Upper lobe of right lung (tissue), 1 donor: ENCODE data around the gene OGFOD1. TPM values are rescaled to one million over a fixed set of nuclear protein-coding genes. Genes with fewer than 3 reads are reported as not detected.

ENCODE experiments used
- ATAC-seq: fragments of 200-7000 bp; cut with Tn5 transposase; one replicate; pipeline ENCODE4 v1.9.1; 2020; ENCODE audit warnings: mild to moderate bottlenecking, moderate library complexity
- DNase-seq: peaks from one replicate; pipeline ENCODE4 v3.0.0-alpha.2; 2020
- H3K27ac ChIP-seq: fragments of 200-600 bp; one replicate; pipeline ENCODE4 v1.8.0; 2022
- H3K27me3 ChIP-seq: fragments of 200-600 bp; one replicate; pipeline ENCODE4 v1.8.0; 2022; ENCODE audit warnings: mild to moderate bottlenecking
- H3K36me3 ChIP-seq: fragments of 200-600 bp; one replicate; pipeline ENCODE4 v1.8.0; 2022
- H3K4me1 ChIP-seq: fragments of 200-600 bp; one replicate; pipeline ENCODE4 v1.8.0; 2022
- H3K4me3 ChIP-seq: fragments of 200-600 bp; one replicate; pipeline ENCODE4 v1.8.0; 2022; ENCODE audit warnings: mild to moderate bottlenecking
- H3K9me3 ChIP-seq: fragments of 200-600 bp; one replicate; pipeline ENCODE4 v1.8.0; 2022
- intact Hi-C: fragments of 100-400 bp; cut with DNase I; formaldehyde crosslinking; loops from one replicate; pipeline ENCODE4 v1.11.0; 2022
- total RNA-seq: library from RNA; stranded (reverse); fragmentation: NEBNext Ultra II Directional; extraction: Animal tissue kit (Norgen Biotek cat#: 25700); gene quantifications from one replicate; pipeline ENCODE4 v1.2.1, GENCODE V29; 2021
- TF ChIP-seq, protein P1 (sequence below): fragments of 200-600 bp; IDR thresholded peaks from one replicate; pipeline ENCODE4 v1.8.0; 2022; ENCODE audit warnings: antibody characterized with exemption
- donor health status: DM: no; HTN: yes; CAD: no; lungs with severe emphysema.

Gene OGFOD1
- total RNA-seq, 1 donor from 2014 or later, result 34.4 TPM

GRCh38 chr16:56419740-56420548 lies 31.4 kb upstream of the OGFOD1 start:
- ATAC-seq (no peak), DNase-seq (no peak)
- H3K9me3 ChIP-seq, result no peaks in the 10 kb centered on the region
- H3K4me3 ChIP-seq, result no peak overlapping the region
- no peaks in the 10 kb centered on the region for H3K27me3 ChIP-seq
- TF ChIP-seq, protein P1, sequence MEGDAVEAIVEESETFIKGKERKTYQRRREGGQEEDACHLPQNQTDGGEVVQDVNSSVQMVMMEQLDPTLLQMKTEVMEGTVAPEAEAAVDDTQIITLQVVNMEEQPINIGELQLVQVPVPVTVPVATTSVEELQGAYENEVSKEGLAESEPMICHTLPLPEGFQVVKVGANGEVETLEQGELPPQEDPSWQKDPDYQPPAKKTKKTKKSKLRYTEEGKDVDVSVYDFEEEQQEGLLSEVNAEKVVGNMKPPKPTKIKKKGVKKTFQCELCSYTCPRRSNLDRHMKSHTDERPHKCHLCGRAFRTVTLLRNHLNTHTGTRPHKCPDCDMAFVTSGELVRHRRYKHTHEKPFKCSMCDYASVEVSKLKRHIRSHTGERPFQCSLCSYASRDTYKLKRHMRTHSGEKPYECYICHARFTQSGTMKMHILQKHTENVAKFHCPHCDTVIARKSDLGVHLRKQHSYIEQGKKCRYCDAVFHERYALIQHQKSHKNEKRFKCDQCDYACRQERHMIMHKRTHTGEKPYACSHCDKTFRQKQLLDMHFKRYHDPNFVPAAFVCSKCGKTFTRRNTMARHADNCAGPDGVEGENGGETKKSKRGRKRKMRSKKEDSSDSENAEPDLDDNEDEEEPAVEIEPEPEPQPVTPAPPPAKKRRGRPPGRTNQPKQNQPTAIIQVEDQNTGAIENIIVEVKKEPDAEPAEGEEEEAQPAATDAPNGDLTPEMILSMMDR, result no peak
- intact Hi-C loops, result no loop called here
- H3K36me3 ChIP-seq, result no peaks in the 10 kb centered on the region
- no peak overlapping the region for H3K27ac ChIP-seq
- peaks cover 19% of the 10 kb centered on the region for H3K4me1 ChIP-seq

DNA sequence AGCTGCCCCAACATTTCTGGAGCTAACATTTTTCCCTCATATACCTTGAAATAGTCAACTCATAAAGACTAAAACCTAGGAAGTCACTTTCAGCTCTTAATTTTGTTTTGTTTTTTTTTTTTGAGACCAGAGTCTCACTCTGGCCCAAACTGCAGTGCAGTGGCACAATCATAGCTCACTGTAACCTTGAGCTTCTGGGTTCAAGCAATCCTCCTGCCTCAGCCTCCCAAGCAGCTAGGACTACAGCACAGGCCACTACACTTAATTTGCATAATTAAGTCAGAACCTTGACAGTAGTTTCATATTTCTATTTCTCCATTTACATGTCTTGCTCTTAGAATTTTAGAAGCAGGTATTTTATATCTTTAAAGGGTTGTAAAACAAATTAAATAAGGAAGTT lies 30.7 kb upstream of the OGFOD1 start:
- Histone ChIP-seq H3K36me3 (no peaks in the 10 kb centered on the region), H3K4me1 (peaks cover 19% of the 10 kb centered on the region), H3K4me3 (no peak overlapping the region), H3K9me3 (no peaks in the 10 kb centered on the region), H3K27me3 (no peaks in the 10 kb centered on the region), H3K27ac (no peak overlapping the region)
- TF ChIP-seq, protein P1, result no peak
- ATAC-seq, result no peak
- DNase-seq, result no peak
- intact Hi-C loops, result no loop called here

DNA sequence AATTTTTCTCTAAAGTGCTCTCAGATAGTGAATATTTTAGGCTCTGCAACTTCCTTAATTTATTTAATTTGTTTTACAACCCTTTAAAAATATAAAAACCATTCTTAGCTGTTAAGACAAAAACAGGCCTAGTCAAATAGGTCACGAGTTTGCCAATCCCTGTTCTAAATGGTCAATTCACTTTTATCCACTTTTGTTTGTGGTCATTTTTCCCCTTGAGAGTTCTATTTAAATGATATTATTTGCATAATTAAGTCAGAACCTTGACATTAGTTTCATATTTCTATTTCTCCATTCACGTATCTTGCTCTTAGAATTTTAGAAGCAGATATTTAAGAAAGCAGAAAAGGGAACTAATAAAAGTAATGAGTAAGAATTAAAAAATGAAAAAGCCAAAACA lies 30.0 kb upstream of the OGFOD1 start:
- Histone ChIP-seq H3K27me3 (no peaks in the 10 kb centered on the region), H3K4me1 (peaks cover 19% of the 10 kb centered on the region), H3K9me3 (no peaks in the 10 kb centered on the region), H3K27ac (no peak overlapping the region), H3K36me3 (no peaks in the 10 kb centered on the region), H3K4me3 (no peak overlapping the region)
- DNase-seq (no peak), ATAC-seq (no peak)
- intact Hi-C loops, result no loop called here
- TF ChIP-seq, protein P1, result no peak

DNA sequence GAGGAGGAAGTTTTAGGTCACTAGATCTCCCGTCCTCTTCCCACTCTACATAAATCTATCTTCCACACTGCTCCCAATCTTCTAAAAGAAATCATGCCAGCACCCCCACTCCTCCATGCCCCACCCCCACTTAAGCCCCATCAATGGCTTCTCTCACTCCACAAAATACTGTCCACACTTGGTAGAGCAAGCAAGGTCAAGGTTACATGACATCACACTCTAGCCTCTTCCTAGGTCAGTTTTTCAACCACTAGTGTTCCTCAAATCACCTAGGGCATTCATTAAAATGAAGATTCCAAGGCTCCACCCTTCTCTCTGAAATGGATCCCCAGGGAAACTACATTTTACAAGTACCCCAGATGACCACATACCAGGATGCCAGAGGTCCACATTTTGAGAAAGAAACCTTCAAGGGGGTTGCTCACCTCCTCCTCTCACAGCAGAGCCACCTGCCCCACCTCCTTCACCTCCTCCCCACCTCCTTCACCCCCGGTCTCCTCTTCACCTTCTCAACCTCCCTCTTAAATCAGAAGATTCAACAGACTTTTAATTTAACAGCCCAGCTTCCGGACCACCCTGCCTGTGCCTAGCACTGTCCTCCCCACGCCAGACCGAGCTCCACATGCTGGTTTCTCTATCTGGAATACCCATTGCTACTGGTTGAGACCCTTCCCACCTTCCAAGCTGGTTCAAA lies 29.2 kb upstream of the OGFOD1 start:
- TF ChIP-seq, protein P1, result no peak
- Histone ChIP-seq H3K9me3 (no peaks in the 10 kb centered on the region), H3K36me3 (no peaks in the 10 kb centered on the region), H3K4me1 (peaks cover 19% of the 10 kb centered on the region), H3K27ac (no peak overlapping the region), H3K4me3 (no peak overlapping the region), H3K27me3 (no peaks in the 10 kb centered on the region)
- ATAC-seq (no peak), DNase-seq (no peak)
- intact Hi-C loops, result no loop called here

DNA sequence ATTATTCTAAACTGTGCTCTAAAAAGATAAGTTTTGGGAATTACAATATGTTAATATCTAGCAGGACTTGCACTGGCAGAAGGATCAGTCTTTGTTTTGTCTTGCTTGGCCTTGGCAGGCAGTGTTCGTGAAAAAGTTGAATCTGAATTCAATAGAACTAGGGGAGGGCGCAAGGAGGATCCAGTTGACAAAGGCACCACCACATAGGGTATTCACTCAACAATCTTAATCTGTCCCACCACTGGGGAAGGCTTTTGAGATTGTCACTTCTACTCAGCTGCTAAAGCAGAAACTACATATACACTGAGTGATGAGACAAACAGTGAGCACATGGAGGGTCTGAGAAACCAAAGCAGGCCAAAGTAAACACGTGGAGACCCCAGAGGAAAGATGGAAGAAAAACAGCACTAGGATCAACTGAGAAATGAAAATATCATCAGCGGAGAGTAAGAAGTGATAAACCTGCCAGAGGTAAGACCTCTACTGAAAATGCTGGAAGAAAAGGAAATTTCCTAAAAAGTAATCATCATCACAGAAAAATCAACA lies 28.4 kb upstream of the OGFOD1 start:
- intact Hi-C loops, result no loop called here
- H3K4me3 ChIP-seq, result no peak overlapping the region
- ATAC-seq (no peak), DNase-seq (no peak)
- no peaks in the 10 kb centered on the region for H3K27me3 ChIP-seq
- peaks cover 19% of the 10 kb centered on the region for H3K4me1 ChIP-seq
- H3K36me3 ChIP-seq, result no peaks in the 10 kb centered on the region
- TF ChIP-seq, protein P1, result no peak
- H3K27ac ChIP-seq, result no peak overlapping the region
- no peaks in the 10 kb centered on the region for H3K9me3 ChIP-seq
